Measurements from ENCODE around the gene LAMB4. TPM values are rescaled to one million over a fixed set of nuclear protein-coding genes. Genes with fewer than 3 reads are reported as not detected.

The LAMB4 gene
- total RNA-seq, 4 donors from 2014 or later, result 0.75 to 2.6 (median 1.7) TPM; not detected in 1

GRCh38 chr7:108067844-108068243 is 62.3 kb downstream of the LAMB4 start:
- TF ChIP-seq EP300 (IDR thresholded peaks at IDR 0.05), result no peak
- no peak for TF ChIP-seq CTCF (IDR thresholded peaks at IDR 0.05)
- TF ChIP-seq POLR2A (IDR thresholded peaks at IDR 0.05; ENCODE audit: low read depth), result no peak
- no peak for TF ChIP-seq POLR2AphosphoS5 (IDR thresholded peaks at IDR 0.05)
- H3K27me3 ChIP-seq, result no peaks in the 10 kb centered on the region
- WGBS, result 93% methylated on average over 7 of the region's 7 CpGs

GRCh38 chr7:108066486-108066885 is 63.7 kb downstream of the LAMB4 start:
- DNase-seq (ENCODE audit: extremely low spot score), result no peak
- no peaks in the 10 kb centered on the region for H3K4me1 ChIP-seq
- no peaks in the 10 kb centered on the region for H3K9me3 ChIP-seq
- no peaks in the 10 kb centered on the region for H3K36me3 ChIP-seq
- H3K4me3 ChIP-seq, result no peak overlapping the region
- 86% methylated on average over 9 of the region's 9 CpGs for whole genome bisulfite sequencing
- H3K27me3 ChIP-seq, result no peaks in the 10 kb centered on the region
- intact Hi-C loops (cut with DNase I), result no loop called here
- TF ChIP-seq CTCF (IDR thresholded peaks at IDR 0.05) (no peak), POLR2A (IDR thresholded peaks at IDR 0.05; ENCODE audit: low read depth) (no peak), POLR2AphosphoS5 (IDR thresholded peaks at IDR 0.05) (no peak), EP300 (IDR thresholded peaks at IDR 0.05) (no peak)
- no peak overlapping the region for H3K27ac ChIP-seq (replicated peaks in 1 of 4)

More at GRCh38 chr7:108067844-108068243, 62.3 kb downstream of the LAMB4 start:
- Histone ChIP-seq H3K27ac (replicated peaks in 1 of 4) (no peak overlapping the region), H3K4me3 (no peak overlapping the region), H3K4me1 (no peaks in the 10 kb centered on the region), H3K9me3 (no peaks in the 10 kb centered on the region), H3K36me3 (no peaks in the 10 kb centered on the region)
- intact Hi-C loops (cut with DNase I), result no loop called here
- no peak for DNase-seq (ENCODE audit: extremely low spot score)

GRCh38 chr7:108063520-108063933 is 66.6 kb downstream of the LAMB4 start:
- no peak for TF ChIP-seq POLR2AphosphoS5 (IDR thresholded peaks at IDR 0.05)
- no peak for TF ChIP-seq CTCF (IDR thresholded peaks at IDR 0.05)
- TF ChIP-seq POLR2A (IDR thresholded peaks at IDR 0.05; ENCODE audit: low read depth), result no peak
- no peak for TF ChIP-seq EP300 (IDR thresholded peaks at IDR 0.05)
- intact Hi-C loops (cut with DNase I), result no loop called here

GRCh38 chr7:108062250-108063014 is 67.7 kb downstream of the LAMB4 start:
- intact Hi-C loops (cut with DNase I), result no loop called here
- WGBS, result 72% methylated on average over 5 of the region's 5 CpGs
- Histone ChIP-seq H3K27me3 (no peaks in the 10 kb centered on the region), H3K9me3 (no peaks in the 10 kb centered on the region), H3K4me1 (peaks cover 0 to 14% (median 12%) of the 10 kb centered on the region in 4 donors), H3K27ac (replicated peaks in 1 of 4) (no peak overlapping the region), H3K36me3 (no peaks in the 10 kb centered on the region), H3K4me3 (no peak overlapping the region)
- no peak for TF ChIP-seq POLR2A (IDR thresholded peaks at IDR 0.05; ENCODE audit: low read depth)
- no peak for TF ChIP-seq EP300 (IDR thresholded peaks at IDR 0.05)
- TF ChIP-seq POLR2AphosphoS5 (IDR thresholded peaks at IDR 0.05), result no peak
- no peak for TF ChIP-seq CTCF (IDR thresholded peaks at IDR 0.05)
- no peak for DNase-seq (ENCODE audit: extremely low spot score)

More at GRCh38 chr7:108063520-108063933, 66.6 kb downstream of the LAMB4 start:
- no peak for DNase-seq (ENCODE audit: extremely low spot score)
- Histone ChIP-seq H3K27ac (replicated peaks in 1 of 4) (no peak overlapping the region), H3K4me1 (peaks cover 0 to 14% (median 12%) of the 10 kb centered on the region in 4 donors), H3K36me3 (no peaks in the 10 kb centered on the region), H3K4me3 (no peak overlapping the region), H3K27me3 (no peaks in the 10 kb centered on the region), H3K9me3 (no peaks in the 10 kb centered on the region)
- WGBS, result 94% methylated on average over 4 of the region's 5 CpGs

Data from esophagus muscularis mucosa (tissue), 4 donors.